HCT116 (cell line): ENCODE measurements around the gene GNB1L. TPM values are rescaled to one million over a fixed set of nuclear protein-coding genes. Genes with fewer than 3 reads are reported as not detected.

Experiments
- ATAC-seq: fragments of 200-7000 bp; cut with Tn5 transposase; 2 replicates; pipeline ENCODE4 v1.9.1; 2020; ENCODE audit warnings: mild to moderate bottlenecking, moderate library complexity
- BruUV-seq: library from RNA; stranded (reverse); fragments of 400-500 nt; replicated peaks from 2 replicates; lab custom pipeline; 2021; lab: Mats Ljungman, UMichigan
- CTCF ChIA-PET: fragments of 300-600 bp; sonication (Branson Sonifier 250); formaldehyde crosslinking; loops from one replicate; lab custom pipeline; 2021; ENCODE audit warnings: antibody characterized with exemption; lab: Charles Lee
- POLR2A ChIA-PET: fragments of 300-600, 350-600 bp; sonication (Branson Sonifier 250); formaldehyde crosslinking; loops from one replicate; lab custom pipeline; 2021; ENCODE audit warnings: antibody characterized with exemption; lab: Charles Lee
- RAD21 ChIA-PET, 2 experiments: fragments of 300-600 bp; sonication (Branson Sonifier 250); formaldehyde crosslinking; loops; one replicate each; lab custom pipeline; 2023; ENCODE audit warnings: low total read pairs in 2 of 2; ENCODE audit not compliant: uncharacterized antibody in 2 of 2, unreplicated experiment in 2 of 2, low non-redundant PET in 1 of 2; lab: Charles Lee
- DNase-seq: peaks from one replicate; pipeline ENCODE4 v3.0.0-alpha.2; 2010; ENCODE audit warnings: low read depth, low spot score
- H2AFZ ChIP-seq: fragments of 200-600 bp; shearing (Covaris generic), sonication (generic); 2 replicates; pipeline ENCODE4 v1.6.1; 2017; ENCODE audit warnings: low read depth, mixed run types, mixed read lengths, antibody characterized with exemption, low read length; ENCODE audit not compliant: poor library complexity, severe bottlenecking
- H3K27ac ChIP-seq: 2 replicates; pipeline ENCODE4 v1.5.1; 2012; ENCODE audit warnings: low read depth, low read length
- H3K27me3 ChIP-seq: fragments of 200-600 bp; sonication (generic); 2 replicates; pipeline ENCODE4 v1.6.1; 2016; ENCODE audit warnings: mixed run types, low read length, mixed read lengths; ENCODE audit not compliant: insufficient read depth
- H3K36me3 ChIP-seq, 2 experiments: fragments of 200-500 bp in 1 of 2; fragments of 200-600 bp in 1 of 2; sonication (Bioruptor generic) in 1 of 2; sonication (generic) in 1 of 2; 2 replicates each; pipeline versions ENCODE4 v1.5.1 to v1.6.1; 2014 to 2016; ENCODE audit warnings: low read length in 2 of 2, inconsistent platforms in 1 of 2, mixed read lengths in 1 of 2, mixed run types in 1 of 2; ENCODE audit not compliant: insufficient read depth in 2 of 2, control insufficient read depth in 1 of 2
- H3K4me1 ChIP-seq, 2 experiments: fragments of 200-600 bp in 1 of 2; sonication (generic) in 1 of 2; 2 replicates each; pipeline versions ENCODE4 v1.5.1 to v1.6.1; 2012 to 2017; ENCODE audit warnings: low read length in 2 of 2, inconsistent platforms in 1 of 2, mild to moderate bottlenecking in 1 of 2, mixed read lengths in 1 of 2, mixed run types in 1 of 2, moderate library complexity in 1 of 2; ENCODE audit not compliant: insufficient read depth in 2 of 2, control insufficient read depth in 1 of 2
- H3K4me2 ChIP-seq: fragments of 200-600 bp; sonication (generic); 2 replicates; pipeline ENCODE4 v1.6.1; 2017; ENCODE audit warnings: mixed run types, low read length, mixed read lengths
- H3K4me3 ChIP-seq, 2 experiments: fragments of 200-600 bp in 1 of 2; sonication (generic) in 1 of 2; replicated peaks in 1 of 2; 2 replicates each; pipeline ENCODE4 v1.5.1; 2011 to 2016; ENCODE audit warnings: low read length in 2 of 2, control low read depth in 1 of 2, low read depth in 1 of 2, mild to moderate bottlenecking in 1 of 2, mixed read lengths in 1 of 2, mixed run types in 1 of 2
- H3K79me2 ChIP-seq: fragments of 200-600 bp; sonication (generic); 2 replicates; pipeline ENCODE4 v1.6.1; 2017; ENCODE audit warnings: mild to moderate bottlenecking, mixed run types, low read length, moderate library complexity, mixed read lengths; ENCODE audit not compliant: insufficient read depth
- H3K9ac ChIP-seq: fragments of 200-600 bp; sonication (generic); 2 replicates; pipeline ENCODE4 v1.6.1; 2016; ENCODE audit warnings: low read length, mixed read lengths
- H3K9me2 ChIP-seq: fragments of 200-600 bp; sonication (generic), shearing (Covaris generic); 2 replicates; pipeline ENCODE4 v1.6.1; 2017; ENCODE audit warnings: mixed run types, mild to moderate bottlenecking, moderate library complexity; ENCODE audit not compliant: insufficient read depth
- H3K9me3 ChIP-seq, 2 experiments: fragments of 200-500 bp in 1 of 2; fragments of 200-600 bp in 1 of 2; sonication (Bioruptor generic) in 1 of 2; sonication (generic) in 1 of 2; 2 replicates each; pipeline ENCODE4 v1.6.1; 2014 to 2017; ENCODE audit warnings: low read length in 2 of 2, mixed read lengths in 2 of 2, inconsistent platforms in 1 of 2, low read depth in 1 of 2, mild to moderate bottlenecking in 1 of 2, mixed run types in 1 of 2, moderate library complexity in 1 of 2; ENCODE audit not compliant: control insufficient read depth in 1 of 2, insufficient read depth in 1 of 2
- H4K20me1 ChIP-seq: fragments of 200-600 bp; sonication (generic), shearing (Covaris generic); 2 replicates; pipeline ENCODE4 v1.6.1; 2017; ENCODE audit warnings: mixed run types, mild to moderate bottlenecking, moderate library complexity; ENCODE audit not compliant: insufficient read depth
- CBX3 ChIP-seq: IDR thresholded peaks from 2 replicates; pipeline ENCODE4 v1.6.1; 2012; ENCODE audit warnings: low read depth
- CEBPB ChIP-seq: IDR thresholded peaks from 2 replicates; pipeline ENCODE4 v1.6.1; 2012; ENCODE audit warnings: low read depth
- EGR1 ChIP-seq: IDR thresholded peaks from 2 replicates; pipeline ENCODE4 v1.6.1; 2012; ENCODE audit warnings: low read depth
- ELF1 ChIP-seq: IDR thresholded peaks from 2 replicates; pipeline ENCODE4 v1.6.1; 2012; ENCODE audit warnings: low read depth, borderline replicate concordance
- EZH2phosphoT487 ChIP-seq: fragments of 200-600 bp; IDR thresholded peaks from 2 replicates; pipeline ENCODE4 v1.6.1; 2018; ENCODE audit warnings: antibody characterized with exemption, borderline replicate concordance
- FOSL1 ChIP-seq: IDR thresholded peaks from 2 replicates; pipeline ENCODE4 v1.6.1; 2012; ENCODE audit warnings: low read depth
- JUND ChIP-seq: IDR thresholded peaks from 2 replicates; pipeline ENCODE4 v1.6.1; 2012
- POLR2A ChIP-seq: IDR thresholded peaks from 2 replicates; pipeline ENCODE4 v1.7.0; 2011; ENCODE audit warnings: borderline replicate concordance; ENCODE audit not compliant: insufficient read depth, insufficient read length; ENCODE audit errors: extremely low read depth
- SIN3A ChIP-seq: IDR thresholded peaks from 2 replicates; pipeline ENCODE4 v1.6.1; 2012; ENCODE audit warnings: low read depth
- SP1 ChIP-seq: IDR thresholded peaks from 2 replicates; pipeline ENCODE4 v1.6.1; 2012; ENCODE audit warnings: low read depth
- SRF ChIP-seq: IDR thresholded peaks from 2 replicates; pipeline ENCODE4 v1.6.1; 2012; ENCODE audit warnings: low read depth
- TCF7L2 ChIP-seq: IDR thresholded peaks from 2 replicates; pipeline ENCODE4 v1.7.0; 2011; ENCODE audit warnings: borderline replicate concordance, inconsistent platforms; ENCODE audit not compliant: insufficient read depth, insufficient read length; ENCODE audit errors: extremely low read depth
- YY1 ChIP-seq: IDR thresholded peaks from 2 replicates; pipeline ENCODE4 v1.6.1; 2011; ENCODE audit warnings: low read length, low read depth, moderate library complexity, mild to moderate bottlenecking; ENCODE audit not compliant: insufficient replicate concordance; ENCODE audit errors: extremely low read depth
- ZFX ChIP-seq: fragments of 450-650 bp; IDR thresholded peaks from 2 replicates; pipeline ENCODE4 v1.6.1; 2017
- ZNF274 ChIP-seq: fragments of 200-500 bp; sonication (Bioruptor generic); IDR thresholded peaks from 2 replicates; pipeline ENCODE4 v1.6.1; 2014; ENCODE audit warnings: mild to moderate bottlenecking, low read depth, low read length, inconsistent platforms
- intact Hi-C: fragments of 100-400 bp; cut with micrococcal nuclease; formaldehyde crosslinking; loops from 2 replicates; pipeline ENCODE4 v1.10.0; 2022
- total RNA-seq: library from RNA; stranded (reverse); gene quantifications from one replicate; pipeline ENCODE4 v1.2.1, GENCODE V29; 2021; ENCODE audit not compliant: unreplicated experiment
- TF ChIP-seq, protein P1 (sequence below): IDR thresholded peaks from 2 replicates; pipeline ENCODE4 v1.6.1; 2012
- TF ChIP-seq, protein P2 (sequence below): IDR thresholded peaks from 2 replicates; pipeline ENCODE4 v1.6.1; 2011; ENCODE audit warnings: mild to moderate bottlenecking, low read length, moderate library complexity; ENCODE audit not compliant: insufficient replicate concordance; ENCODE audit errors: extremely low read depth
- TF ChIP-seq, protein P3 (sequence below), 3 experiments: fragments of 200-600 bp in 1 of 3; sonication (generic) in 1 of 3; IDR thresholded peaks in 2 of 3; conservative IDR thresholded peaks in 1 of 3; 2 replicates each; pipeline ENCODE4 v1.5.1; 2012 to 2017; ENCODE audit warnings: low read depth in 2 of 3, low read length in 2 of 3, antibody characterized with exemption in 1 of 3, borderline replicate concordance in 1 of 3, control low read depth in 1 of 3, mild to moderate bottlenecking in 1 of 3, mixed read lengths in 1 of 3, mixed run types in 1 of 3, moderate library complexity in 1 of 3; ENCODE audit not compliant: insufficient read depth in 1 of 3

GNB1L gene
- total RNA-seq, 1 experiment from 2014 or later = 12.1 TPM

DNA sequence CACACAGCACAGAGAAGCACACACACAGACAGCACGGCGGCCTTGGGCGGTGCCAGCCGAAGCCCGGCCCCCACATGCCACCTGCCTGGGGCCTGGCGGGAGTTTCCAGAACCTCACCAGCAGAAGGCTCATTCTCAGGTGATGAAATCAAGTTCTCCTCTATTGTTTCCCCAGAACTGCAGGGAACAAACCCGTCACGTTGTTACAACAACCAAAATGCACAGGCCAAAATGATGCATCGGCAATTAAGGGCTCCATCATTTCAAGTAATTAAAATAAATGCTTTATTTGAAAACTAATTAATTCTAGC is 30.8 kb downstream of the GNB1L start:
- Histone ChIP-seq H3K27me3 (no peaks in the 10 kb centered on the region), H3K4me2 (no peak overlapping the region), H3K79me2 (no peaks in the 10 kb centered on the region), H3K9ac (no peak overlapping the region), H3K9me2 (no peaks in the 10 kb centered on the region), H3K4me1 (no peaks in the 10 kb centered on the region), H3K9me3 (no peaks in the 10 kb centered on the region), H4K20me1 (no peaks in the 10 kb centered on the region), H3K27ac (no peak overlapping the region), H2AFZ (no peak overlapping the region), H3K4me3 (no peak overlapping the region), H3K36me3 (no peaks in the 10 kb centered on the region)
- no TSS peak for BruUV-seq
- ChIA-PET CTCF (no interaction called here), POLR2A (no interaction called here), RAD21 (no interaction called here)
- DNase-seq (no peak), ATAC-seq (no peak; the same call in 1 of the 2 replicates)
- intact Hi-C loops = no loop called here
- TF ChIP-seq ELF1 = no peak
- no peak for TF ChIP-seq ZNF274
- no peak for TF ChIP-seq YY1
- no peak for TF ChIP-seq EZH2phosphoT487

DNA sequence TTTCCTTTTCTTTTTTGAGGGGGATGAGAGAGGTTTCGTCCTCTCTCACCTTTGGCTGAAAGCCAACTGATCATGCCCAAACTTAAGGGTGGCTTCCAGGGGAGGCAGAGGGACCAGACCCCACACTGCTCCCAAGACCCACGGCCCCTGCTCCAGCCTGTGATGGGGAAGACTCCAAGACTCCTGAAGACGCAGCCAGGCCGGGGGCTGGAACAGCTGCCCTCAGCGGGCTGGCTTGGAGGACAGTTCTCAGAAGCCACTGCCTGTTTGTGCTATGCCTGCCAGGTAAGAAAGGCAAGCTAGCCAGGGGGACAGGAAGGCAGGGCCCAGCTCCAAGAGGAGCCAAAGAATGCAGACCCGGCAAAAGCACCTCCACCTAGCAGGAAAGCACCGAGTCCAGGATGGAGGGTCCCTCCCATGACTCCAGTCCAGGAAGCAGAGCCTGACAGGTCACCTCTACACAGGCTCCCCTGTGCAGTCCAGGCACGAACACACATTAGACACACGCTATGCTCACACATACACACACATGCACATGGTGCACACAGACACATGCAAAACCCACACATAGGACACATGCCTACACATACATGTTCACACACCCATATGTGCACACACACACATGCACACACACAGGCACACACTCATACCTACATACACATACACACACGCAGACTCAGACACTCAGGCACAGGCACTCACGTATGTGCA is 31.3 kb downstream of the GNB1L start:
- H3K79me2 ChIP-seq = no peaks in the 10 kb centered on the region
- intact Hi-C loops = no loop called here
- H3K9ac ChIP-seq = no peak overlapping the region
- ChIA-PET RAD21 (no interaction called here), POLR2A (no interaction called here), CTCF (no interaction called here)
- no peak overlapping the region for H2AFZ ChIP-seq
- H3K9me2 ChIP-seq = no peaks in the 10 kb centered on the region
- no peaks in the 10 kb centered on the region for H4K20me1 ChIP-seq
- no peak overlapping the region for H3K4me3 ChIP-seq
- ATAC-seq (no peak), DNase-seq (no peak)
- H3K4me2 ChIP-seq = no peak overlapping the region
- no peaks in the 10 kb centered on the region for H3K36me3 ChIP-seq
- BruUV-seq = no TSS peak
- no peaks in the 10 kb centered on the region for H3K27me3 ChIP-seq
- no peaks in the 10 kb centered on the region for H3K4me1 ChIP-seq
- no peak overlapping the region for H3K27ac ChIP-seq
- H3K9me3 ChIP-seq = no peaks in the 10 kb centered on the region
- TF ChIP-seq ZNF274 (no peak), EGR1 (no peak), ELF1 (no peak), SIN3A (no peak), JUND (no peak), POLR2A (no peak), ZFX (no peak), SRF (no peak), CEBPB (no peak), SP1 (no peak), TCF7L2 (no peak), FOSL1 (no peak), EZH2phosphoT487 (no peak), CBX3 (no peak)
- TF ChIP-seq, protein P1, sequence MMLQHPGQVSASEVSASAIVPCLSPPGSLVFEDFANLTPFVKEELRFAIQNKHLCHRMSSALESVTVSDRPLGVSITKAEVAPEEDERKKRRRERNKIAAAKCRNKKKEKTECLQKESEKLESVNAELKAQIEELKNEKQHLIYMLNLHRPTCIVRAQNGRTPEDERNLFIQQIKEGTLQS = no peak
- TF ChIP-seq, protein P2, sequence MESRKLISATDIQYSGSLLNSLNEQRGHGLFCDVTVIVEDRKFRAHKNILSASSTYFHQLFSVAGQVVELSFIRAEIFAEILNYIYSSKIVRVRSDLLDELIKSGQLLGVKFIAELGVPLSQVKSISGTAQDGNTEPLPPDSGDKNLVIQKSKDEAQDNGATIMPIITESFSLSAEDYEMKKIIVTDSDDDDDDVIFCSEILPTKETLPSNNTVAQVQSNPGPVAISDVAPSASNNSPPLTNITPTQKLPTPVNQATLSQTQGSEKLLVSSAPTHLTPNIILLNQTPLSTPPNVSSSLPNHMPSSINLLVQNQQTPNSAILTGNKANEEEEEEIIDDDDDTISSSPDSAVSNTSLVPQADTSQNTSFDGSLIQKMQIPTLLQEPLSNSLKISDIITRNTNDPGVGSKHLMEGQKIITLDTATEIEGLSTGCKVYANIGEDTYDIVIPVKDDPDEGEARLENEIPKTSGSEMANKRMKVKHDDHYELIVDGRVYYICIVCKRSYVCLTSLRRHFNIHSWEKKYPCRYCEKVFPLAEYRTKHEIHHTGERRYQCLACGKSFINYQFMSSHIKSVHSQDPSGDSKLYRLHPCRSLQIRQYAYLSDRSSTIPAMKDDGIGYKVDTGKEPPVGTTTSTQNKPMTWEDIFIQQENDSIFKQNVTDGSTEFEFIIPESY = no peak
- TF ChIP-seq, protein P3, sequence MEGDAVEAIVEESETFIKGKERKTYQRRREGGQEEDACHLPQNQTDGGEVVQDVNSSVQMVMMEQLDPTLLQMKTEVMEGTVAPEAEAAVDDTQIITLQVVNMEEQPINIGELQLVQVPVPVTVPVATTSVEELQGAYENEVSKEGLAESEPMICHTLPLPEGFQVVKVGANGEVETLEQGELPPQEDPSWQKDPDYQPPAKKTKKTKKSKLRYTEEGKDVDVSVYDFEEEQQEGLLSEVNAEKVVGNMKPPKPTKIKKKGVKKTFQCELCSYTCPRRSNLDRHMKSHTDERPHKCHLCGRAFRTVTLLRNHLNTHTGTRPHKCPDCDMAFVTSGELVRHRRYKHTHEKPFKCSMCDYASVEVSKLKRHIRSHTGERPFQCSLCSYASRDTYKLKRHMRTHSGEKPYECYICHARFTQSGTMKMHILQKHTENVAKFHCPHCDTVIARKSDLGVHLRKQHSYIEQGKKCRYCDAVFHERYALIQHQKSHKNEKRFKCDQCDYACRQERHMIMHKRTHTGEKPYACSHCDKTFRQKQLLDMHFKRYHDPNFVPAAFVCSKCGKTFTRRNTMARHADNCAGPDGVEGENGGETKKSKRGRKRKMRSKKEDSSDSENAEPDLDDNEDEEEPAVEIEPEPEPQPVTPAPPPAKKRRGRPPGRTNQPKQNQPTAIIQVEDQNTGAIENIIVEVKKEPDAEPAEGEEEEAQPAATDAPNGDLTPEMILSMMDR (IDR thresholded peaks at IDR 0.05 in 2 of 3, conservative IDR thresholded peaks at IDR 0.05 in 1 of 3; ENCODE audit: borderline replicate concordance in 1 of 3, insufficient read depth in 1 of 3, low read depth in 2 of 3, low read length in 2 of 3) = no peak
